ENCODE results near the gene TCF4.

DNA sequence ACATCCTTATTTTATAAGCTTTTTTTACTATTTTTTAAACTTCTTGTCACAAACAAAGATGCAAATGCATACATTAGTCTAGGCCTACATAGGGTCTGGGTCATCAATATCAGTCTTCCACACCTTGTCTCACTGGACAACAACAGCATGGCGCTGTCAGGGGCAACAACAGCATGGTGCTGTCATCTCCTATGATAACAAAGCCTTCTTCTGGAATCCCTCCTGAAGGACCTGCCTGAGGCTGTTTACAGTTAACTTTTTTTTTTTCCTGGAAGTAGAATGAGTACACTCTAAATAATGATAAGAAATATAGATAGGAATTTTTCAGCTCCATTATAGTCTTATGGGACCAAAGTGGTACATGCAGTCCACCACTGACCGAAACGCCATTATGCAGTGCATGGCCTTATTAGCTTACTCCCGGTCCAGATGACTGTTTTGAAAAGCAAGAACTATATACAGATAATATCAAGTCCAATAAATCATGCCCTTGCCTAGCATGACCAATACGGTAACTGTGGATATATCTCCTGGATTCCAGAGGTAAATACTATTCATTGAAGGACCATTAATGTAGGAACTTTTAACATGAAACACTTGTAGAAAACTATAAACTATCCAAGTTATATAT lies 38.4 kb downstream of the TCF4 start:
- no peak for TF ChIP-seq EZH2 (optimal IDR thresholded peaks at IDR 0.05; ENCODE audit: low read depth, low read length)
- TF ChIP-seq, protein P1, sequence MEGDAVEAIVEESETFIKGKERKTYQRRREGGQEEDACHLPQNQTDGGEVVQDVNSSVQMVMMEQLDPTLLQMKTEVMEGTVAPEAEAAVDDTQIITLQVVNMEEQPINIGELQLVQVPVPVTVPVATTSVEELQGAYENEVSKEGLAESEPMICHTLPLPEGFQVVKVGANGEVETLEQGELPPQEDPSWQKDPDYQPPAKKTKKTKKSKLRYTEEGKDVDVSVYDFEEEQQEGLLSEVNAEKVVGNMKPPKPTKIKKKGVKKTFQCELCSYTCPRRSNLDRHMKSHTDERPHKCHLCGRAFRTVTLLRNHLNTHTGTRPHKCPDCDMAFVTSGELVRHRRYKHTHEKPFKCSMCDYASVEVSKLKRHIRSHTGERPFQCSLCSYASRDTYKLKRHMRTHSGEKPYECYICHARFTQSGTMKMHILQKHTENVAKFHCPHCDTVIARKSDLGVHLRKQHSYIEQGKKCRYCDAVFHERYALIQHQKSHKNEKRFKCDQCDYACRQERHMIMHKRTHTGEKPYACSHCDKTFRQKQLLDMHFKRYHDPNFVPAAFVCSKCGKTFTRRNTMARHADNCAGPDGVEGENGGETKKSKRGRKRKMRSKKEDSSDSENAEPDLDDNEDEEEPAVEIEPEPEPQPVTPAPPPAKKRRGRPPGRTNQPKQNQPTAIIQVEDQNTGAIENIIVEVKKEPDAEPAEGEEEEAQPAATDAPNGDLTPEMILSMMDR (IDR thresholded peaks at IDR 0.05; ENCODE audit: low read length), result no peak
